GM12874 (cell line): ENCODE data around the gene USP6NL.
A peak's percentile ranks its signal among the peaks of the same experiment; 100 is the strongest.

Experiments
- CTCF ChIP-seq: IDR thresholded peaks from 2 replicates; pipeline ENCODE4 v1.5.1; 2011; ENCODE audit warnings: low read depth, mild to moderate bottlenecking, control low read depth, low read length, moderate library complexity; ENCODE audit not compliant: insufficient read depth

Gene USP6NL

DNA sequence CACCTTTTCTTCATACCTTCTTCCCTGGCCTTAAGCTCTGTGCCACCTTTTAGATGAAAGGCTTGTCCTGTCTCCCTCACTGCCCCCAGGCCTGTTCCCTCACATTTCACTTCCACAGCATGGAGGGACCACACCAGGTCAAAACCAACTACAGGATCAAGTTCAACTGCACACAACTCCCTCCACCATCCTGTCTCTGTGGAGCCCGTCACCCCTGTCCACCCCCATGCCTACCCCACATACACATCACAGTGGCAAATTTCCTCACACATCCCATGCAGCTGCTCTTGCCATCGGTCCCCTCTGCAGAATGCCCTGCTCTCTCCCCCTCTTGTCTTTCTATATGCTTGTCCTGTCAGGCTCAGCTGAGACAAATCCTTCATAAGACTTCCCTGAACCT is 154.1 kb downstream of the USP6NL start:
- TF ChIP-seq CTCF = no peak

DNA sequence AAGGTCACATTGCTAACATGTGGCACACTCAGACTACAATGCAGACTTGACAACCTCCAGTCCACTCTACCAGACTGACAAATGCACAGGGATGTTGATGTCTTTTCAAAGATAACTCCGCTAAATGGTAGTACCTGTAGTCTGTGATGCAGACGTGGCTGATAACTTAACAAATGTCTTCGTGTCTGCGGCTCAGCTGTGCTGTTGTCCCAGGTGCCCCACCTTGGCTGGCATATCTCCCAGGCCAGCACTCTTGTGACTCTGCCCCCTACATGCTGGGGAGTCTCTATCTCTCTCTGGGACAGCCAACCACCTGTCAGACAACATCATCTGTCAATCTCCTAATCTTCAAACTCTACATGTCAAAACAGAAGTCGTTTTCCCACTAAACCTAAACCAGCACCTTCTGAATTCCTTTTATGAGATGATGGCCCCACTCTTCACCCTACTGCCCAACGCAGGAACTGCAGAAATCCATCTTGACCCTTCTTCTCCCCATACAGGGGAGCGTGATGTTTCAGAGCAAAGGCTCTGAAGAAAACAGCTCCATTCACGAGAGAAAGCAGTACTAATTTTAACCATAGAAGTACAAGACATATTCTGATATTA is 156.4 kb downstream of the USP6NL start:
- TF ChIP-seq CTCF = peak; percentile 35; the same call in 1 of the 2 replicates

GRCh38 chr10:11454160-11454559 is 157.3 kb downstream of the USP6NL start:
- TF ChIP-seq CTCF = no peak

GRCh38 chr10:11451640-11452260 is 159.7 kb downstream of the USP6NL start:
- no peak for TF ChIP-seq CTCF

DNA sequence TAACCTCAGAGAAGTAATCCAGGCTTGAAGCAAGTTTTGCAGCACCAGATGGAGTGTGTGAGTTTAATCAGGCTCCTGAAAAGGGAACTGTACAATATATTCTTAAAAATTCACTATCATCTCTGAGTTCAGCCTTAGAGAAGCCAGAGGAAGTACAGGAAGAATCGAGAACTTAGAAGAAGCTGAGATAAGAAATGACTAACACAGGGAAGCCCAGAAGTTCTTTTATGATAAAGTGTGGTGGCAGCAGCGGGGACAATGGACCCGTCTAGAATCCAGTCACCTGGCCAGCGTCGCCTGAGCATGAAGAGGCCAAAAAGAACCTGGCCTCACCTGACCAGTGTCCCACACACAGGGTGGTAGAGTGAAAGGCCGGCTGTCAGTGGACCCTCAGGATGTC is 161.0 kb downstream of the USP6NL start:
- no peak for TF ChIP-seq CTCF

DNA sequence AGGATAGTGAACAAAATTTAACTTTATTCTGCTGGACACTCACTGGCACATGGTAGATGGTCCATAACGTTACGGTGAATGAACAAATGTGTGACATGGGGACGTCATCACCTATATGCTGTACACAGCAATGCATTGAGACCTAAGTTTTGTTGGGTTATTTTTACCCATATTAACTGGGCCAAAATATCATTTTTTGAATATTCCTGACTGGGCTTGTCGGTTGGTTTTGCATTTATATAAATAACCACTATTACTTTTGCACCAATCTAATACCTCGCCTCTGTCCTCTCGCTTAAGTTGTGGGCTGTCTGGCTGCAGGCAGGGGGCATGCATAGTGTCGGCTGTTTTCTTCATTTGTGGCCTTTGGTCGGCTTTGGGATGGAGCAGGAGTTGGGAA is 161.7 kb downstream of the USP6NL start:
- no peak for TF ChIP-seq CTCF

DNA sequence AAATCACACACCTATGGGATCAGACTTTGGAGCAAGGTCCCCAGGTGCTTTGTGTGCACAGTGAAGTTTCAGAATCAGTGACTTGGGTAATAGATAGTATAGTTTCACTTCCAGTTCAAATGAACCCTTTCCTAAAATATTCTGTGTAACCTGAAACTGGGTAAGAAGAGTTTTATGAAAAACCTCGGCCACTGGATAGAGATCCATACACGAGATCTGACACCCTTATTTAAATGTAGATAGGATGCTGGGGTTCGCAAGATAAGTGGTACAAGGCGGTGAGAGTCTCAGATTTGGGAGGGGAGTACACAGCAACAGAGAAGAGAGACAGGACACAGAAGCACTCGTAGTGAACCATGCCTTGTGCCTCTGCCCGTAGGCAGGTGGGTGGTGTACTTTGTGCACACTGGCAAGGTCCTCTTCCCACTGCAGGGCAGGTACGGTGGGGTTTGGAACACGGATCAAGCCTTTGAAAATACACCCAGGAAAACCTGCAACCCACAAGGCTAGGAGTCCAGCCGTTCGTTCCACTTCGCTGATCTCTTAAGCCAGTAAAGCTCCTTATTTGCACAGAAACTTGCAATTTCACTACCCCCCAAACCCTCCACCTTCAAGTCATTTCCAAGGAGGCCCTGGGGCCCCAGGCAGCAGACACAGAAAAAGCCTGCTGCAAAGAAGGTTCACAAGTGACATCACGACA is 162.8 kb downstream of the USP6NL start:
- TF ChIP-seq CTCF = no peak
